Kidney (tissue), 14 donors: ENCODE results near the gene WNT3. TPM values are rescaled to one million over a fixed set of nuclear protein-coding genes. Genes with fewer than 3 reads are reported as not detected.
A peak's percentile ranks its signal among the peaks of the same experiment; 100 is the strongest.

Experiments used
- DNase-seq, 5 donors: peaks; one replicate each; pipeline ENCODE4 v3.0.0-alpha.2; 2013 to 2020
- FAIRE-seq: peaks from 2 replicates; lab custom pipeline; 2012; peaks lifted over from hg19 to GRCh38; lab: Jason Lieb, UNC
- H3K27ac ChIP-seq, 2 donors: one replicate each; pipeline ENCODE4 v1.7.0; 2013; ENCODE audit warnings: low read depth in 2 of 2, low read length in 2 of 2, inconsistent platforms in 1 of 2
- H3K27me3 ChIP-seq: one replicate; pipeline ENCODE4 v1.7.1; 2013; ENCODE audit warnings: low read length, inconsistent platforms; ENCODE audit not compliant: control insufficient read depth, insufficient read depth
- H3K36me3 ChIP-seq, 3 donors: one replicate each; pipeline versions ENCODE4 v1.7.0 to v1.7.1; 2013; ENCODE audit warnings: low read length in 3 of 3, control low read depth in 1 of 3, inconsistent platforms in 1 of 3; ENCODE audit not compliant: insufficient read depth in 3 of 3, control insufficient read depth in 2 of 3
- H3K4me1 ChIP-seq, 3 donors: one replicate each; pipeline versions ENCODE4 v1.7.0 to v1.7.1; 2013; ENCODE audit warnings: low read length in 3 of 3, inconsistent platforms in 1 of 3, low read depth in 1 of 3; ENCODE audit not compliant: control insufficient read depth in 2 of 3, insufficient read depth in 2 of 3
- H3K4me3 ChIP-seq, 3 donors: one replicate each; pipeline versions ENCODE4 v1.7.0 to v1.8.1; 2013; ENCODE audit warnings: low read length in 3 of 3, control low read depth in 1 of 3, inconsistent platforms in 1 of 3
- H3K9ac ChIP-seq, 3 donors: one replicate each; pipeline versions ENCODE4 v1.7.0 to v1.7.1; 2013; ENCODE audit warnings: low read length in 3 of 3, control low read depth in 1 of 3, inconsistent platforms in 1 of 3
- H3K9me3 ChIP-seq, 3 donors: one replicate each; pipeline versions ENCODE4 v1.7.0 to v1.7.1; 2013; ENCODE audit warnings: low read length in 3 of 3, control low read depth in 1 of 3, inconsistent platforms in 1 of 3; ENCODE audit not compliant: control insufficient read depth in 2 of 3, insufficient read depth in 1 of 3
- CTCF ChIP-seq: IDR thresholded peaks from 3 replicates; pipeline ENCODE4 v1.5.1; 2012; ENCODE audit warnings: mild to moderate bottlenecking, moderate library complexity, borderline replicate concordance; ENCODE audit not compliant: insufficient read depth; ENCODE audit errors: extremely low read depth
- intact Hi-C: fragments of 100-400 bp; cut with DNase I; formaldehyde crosslinking; loops from one replicate; pipeline ENCODE4 v1.11.1; 2022
- polyA plus RNA-seq: library from polyadenylated mRNA; stranded (reverse); fragments of 350-450 nt; fragmentation: Illumina TruSeq; extraction: RNeasy Lipid Tissue Mini Kit (QIAGEN cat#74804); gene quantifications from one replicate; pipeline ENCODE4 v1.2.3, GENCODE V29; 2014; ENCODE audit warnings: low read depth, low replicate concordance; ENCODE audit not compliant: insufficient read depth
- total RNA-seq: library from RNA; stranded (reverse); fragmentation: NEBNext Ultra II Directional; extraction: Animal tissue kit (Norgen Biotek cat#: 25700); gene quantifications from one replicate; pipeline ENCODE4 v1.2.1, GENCODE V29; 2021
- donor health status: control.
- donor health status: control.
- donor health status: control.
- donor health status: control.
- donor health status: control.
- donor health status: DM: yes; HTN: yes; CAD: no.
- donor health status: Normal renal cell carcinoma (clear cell type).

Gene WNT3
- total and polyA plus RNA-seq, 2 donors from 2014 or later = 0.38 to 1.3 TPM

GRCh38 chr17:46766493-46767491 is 51.7 kb downstream of the WNT3 start:
- no peak for FAIRE-seq
- no peak overlapping the region for H3K4me3 ChIP-seq
- H3K36me3 ChIP-seq = no peaks in the 10 kb centered on the region
- H3K9me3 ChIP-seq = no peaks in the 10 kb centered on the region
- no peak overlapping the region for H3K27ac ChIP-seq
- H3K4me1 ChIP-seq = peaks cover 0 to 11% (median 0%) of the 10 kb centered on the region in 3 donors
- no peak for DNase-seq
- H3K27me3 ChIP-seq = no peaks in the 10 kb centered on the region
- H3K9ac ChIP-seq = no peak overlapping the region
- TF ChIP-seq CTCF = no peak
- intact Hi-C loops = no loop called here

GRCh38 chr17:46765453-46765852 is 53.0 kb downstream of the WNT3 start:
- FAIRE-seq (no peak), DNase-seq (peak in 1 of 5 donors; percentile 66)
- Histone ChIP-seq H3K9ac (no peak overlapping the region), H3K27ac (no peak overlapping the region), H3K9me3 (no peaks in the 10 kb centered on the region), H3K4me3 (no peak overlapping the region), H3K4me1 (peaks cover 0 to 11% (median 0%) of the 10 kb centered on the region in 3 donors), H3K27me3 (no peaks in the 10 kb centered on the region), H3K36me3 (no peaks in the 10 kb centered on the region)
- intact Hi-C loops = no loop called here
- no peak for TF ChIP-seq CTCF

GRCh38 chr17:46764709-46765401 is 53.6 kb downstream of the WNT3 start:
- H3K4me1 ChIP-seq = peaks cover 0 to 8% (median 0%) of the 10 kb centered on the region in 3 donors
- H3K9ac ChIP-seq = no peak overlapping the region
- H3K27me3 ChIP-seq = no peaks in the 10 kb centered on the region
- peak in 1 of 5 donors; percentile 81 for DNase-seq
- no peaks in the 10 kb centered on the region for H3K9me3 ChIP-seq
- TF ChIP-seq CTCF = no peak
- intact Hi-C loops = no loop called here
- H3K4me3 ChIP-seq = no peak overlapping the region
- FAIRE-seq = no peak
- no peak overlapping the region for H3K27ac ChIP-seq
- no peaks in the 10 kb centered on the region for H3K36me3 ChIP-seq
